ENCODE results near the gene SLIRP.
"Not testable (repeated sequence)": the region's sequence is repeated elsewhere in the genome, so short reads cannot be mapped to it uniquely, and the experiment has no call there.

The SLIRP gene

DNA sequence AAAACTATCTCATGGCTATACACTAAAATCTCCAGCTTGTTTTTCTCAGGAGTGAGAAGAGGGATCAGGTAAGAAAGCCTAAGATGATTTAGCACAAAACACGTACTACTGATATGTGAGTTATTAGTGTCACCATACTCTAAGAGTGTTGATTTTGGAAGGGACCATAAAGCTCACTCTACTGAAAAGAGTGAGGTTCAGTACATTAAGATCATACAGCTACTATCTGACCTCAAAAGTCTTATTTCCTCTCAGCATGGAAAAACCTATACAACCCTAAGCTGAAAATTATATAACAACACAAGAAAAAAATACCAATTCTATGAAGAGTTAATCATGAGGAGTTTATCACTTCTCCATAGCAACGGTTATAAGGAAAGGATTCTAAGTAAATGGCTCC is 33.5 kb downstream of the SLIRP start:
- no peak for DNase-seq (ENCODE audit: low read depth in 4 of 4, low spot score in 1 of 4)

DNA sequence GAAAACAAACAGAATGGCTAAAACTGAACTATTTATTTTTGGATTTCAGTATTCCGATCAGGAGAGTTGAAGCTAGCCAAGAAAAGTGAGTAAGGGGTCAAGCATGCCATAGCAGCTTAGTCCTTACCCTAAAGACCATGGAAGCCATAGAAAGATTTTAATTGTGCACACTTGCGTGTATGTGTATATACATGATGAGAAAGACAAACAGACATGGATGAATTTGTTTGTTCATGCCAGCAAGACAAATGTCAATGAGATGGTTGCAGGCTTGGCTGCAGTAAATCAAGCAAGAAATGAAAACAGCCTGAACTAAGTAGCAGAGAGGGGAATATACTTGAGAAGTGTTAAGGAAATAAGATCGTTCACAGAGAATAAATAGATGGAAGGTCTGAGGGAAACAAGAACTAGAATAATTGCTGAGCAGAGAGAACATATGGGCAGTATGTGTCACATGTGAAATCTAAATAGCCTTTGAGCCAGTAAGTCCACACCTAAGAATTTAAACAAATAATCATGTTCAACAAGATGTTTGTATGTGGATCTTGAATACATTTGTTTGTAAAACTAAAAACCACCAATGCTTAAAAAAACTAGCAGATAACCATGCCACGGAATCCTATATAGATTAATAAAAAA is 38.3 kb downstream of the SLIRP start:
- DNase-seq (ENCODE audit: low read depth in 4 of 4, low spot score in 1 of 4), result no peak

- not testable (repeated sequence) for DNase-seq (ENCODE audit: low read depth in 4 of 4, low spot score in 1 of 4)
Measured at GRCh38 chr14:77747425-77747824, 39.5 kb downstream of the SLIRP start.

DNA sequence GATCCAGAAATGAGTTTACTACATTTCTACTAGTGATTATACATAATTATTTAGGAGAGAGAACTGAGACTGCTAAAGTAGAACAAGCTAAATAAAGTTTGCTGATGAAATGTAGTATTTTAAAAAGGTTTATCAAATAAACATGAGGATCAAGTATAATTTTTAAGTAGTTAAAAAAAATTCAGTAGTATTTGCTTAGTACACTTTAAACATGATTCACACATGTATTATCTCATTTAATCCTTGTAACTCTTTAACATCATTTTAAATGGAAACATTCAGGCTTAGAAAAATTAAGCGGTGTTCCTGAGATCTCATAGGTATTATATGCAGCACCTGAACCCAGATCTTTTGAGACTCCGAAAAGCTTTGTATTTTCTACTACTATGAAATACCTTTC is 44.4 kb downstream of the SLIRP start:
- no peak for DNase-seq (ENCODE audit: low read depth in 4 of 4, low spot score in 1 of 4)

DNA sequence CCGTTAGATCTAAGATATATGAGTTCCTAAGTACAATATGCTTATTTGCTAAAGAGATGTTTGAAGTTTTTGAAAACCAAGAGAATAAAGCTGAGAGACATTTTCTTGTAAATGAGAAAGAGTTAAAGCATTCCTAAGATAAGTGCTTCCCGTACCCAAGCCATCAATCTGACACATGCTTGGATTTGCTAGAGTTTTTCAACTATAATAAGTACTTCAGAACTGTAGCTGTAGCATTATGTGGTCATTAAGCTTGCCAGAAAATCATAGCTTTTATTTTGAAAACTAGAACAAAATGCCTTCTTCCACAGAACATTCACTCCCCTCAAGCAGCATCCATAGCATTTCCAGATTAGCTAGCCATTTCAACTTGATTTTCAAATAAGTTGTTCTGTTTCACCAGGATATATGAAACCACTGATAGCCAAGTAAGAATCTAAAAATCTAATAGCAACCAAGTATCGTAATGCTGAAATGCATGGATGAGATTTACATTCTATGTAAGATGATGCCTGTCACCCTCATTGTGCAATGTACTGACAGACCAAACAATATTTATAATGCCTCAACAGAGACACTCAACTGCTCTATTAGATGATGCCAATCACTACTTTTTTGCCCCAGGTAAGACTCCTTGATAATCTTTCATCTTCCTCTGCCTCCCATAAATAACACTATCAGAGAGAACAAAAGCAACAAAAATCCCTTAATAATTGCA is 45.1 kb downstream of the SLIRP start:
- DNase-seq (ENCODE audit: low read depth in 4 of 4, low spot score in 1 of 4), result no peak

DNA sequence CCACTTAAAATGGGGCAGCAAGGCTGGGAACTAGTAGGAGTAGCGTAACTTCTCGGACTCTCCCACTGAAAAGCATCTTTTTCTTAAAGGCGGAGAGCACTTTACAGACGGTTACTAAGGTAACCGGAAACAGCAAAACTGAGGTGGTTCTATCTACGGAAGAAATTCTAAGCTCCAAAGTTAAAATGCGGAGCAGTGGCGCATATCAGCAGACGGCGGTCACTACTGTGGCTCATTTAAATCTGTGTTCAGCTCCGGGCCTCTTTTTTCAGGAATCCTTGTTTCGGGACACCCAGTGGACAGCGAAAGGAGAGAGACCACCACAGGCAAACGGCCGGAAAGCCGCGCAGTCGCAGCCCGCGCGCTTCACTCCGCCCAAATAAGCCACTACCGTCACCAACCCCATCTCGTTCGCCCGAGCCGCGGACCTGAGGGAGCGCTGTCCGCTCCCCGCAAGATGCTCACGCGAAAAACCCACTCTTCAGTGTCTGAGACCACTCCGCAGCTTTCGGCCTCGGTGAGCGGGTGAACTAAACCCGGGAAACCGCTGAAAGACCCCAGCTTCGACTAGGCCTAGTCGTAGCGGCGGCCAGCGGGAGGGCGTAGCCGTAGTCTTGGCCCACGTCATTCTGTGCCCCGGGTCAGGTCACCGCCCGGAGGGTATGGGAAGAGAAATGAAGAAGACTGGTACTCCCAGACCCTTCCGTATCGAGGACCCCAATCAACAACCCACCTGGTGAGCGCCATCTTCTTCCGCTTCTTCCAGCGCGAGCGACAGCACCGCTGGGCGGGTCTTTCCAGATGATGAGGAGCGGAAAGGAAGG is 52.7 kb downstream of the SLIRP start, which contains the start of gene SNW1:
Gene SNW1 (minus strand): TSS at position 776 of the 824 bp plus-strand sequence. CDS start 29 bp downstream, at position 747.
- DNase-seq (ENCODE audit: low read depth in 4 of 4, low spot score in 1 of 4), result peak; percentile 71 to 83 (median 77)

GRCh38 chr14:77761205-77761931 is 53.5 kb downstream of the SLIRP start:
- DNase-seq (ENCODE audit: low read depth in 4 of 4, low spot score in 1 of 4), result no peak

DNA sequence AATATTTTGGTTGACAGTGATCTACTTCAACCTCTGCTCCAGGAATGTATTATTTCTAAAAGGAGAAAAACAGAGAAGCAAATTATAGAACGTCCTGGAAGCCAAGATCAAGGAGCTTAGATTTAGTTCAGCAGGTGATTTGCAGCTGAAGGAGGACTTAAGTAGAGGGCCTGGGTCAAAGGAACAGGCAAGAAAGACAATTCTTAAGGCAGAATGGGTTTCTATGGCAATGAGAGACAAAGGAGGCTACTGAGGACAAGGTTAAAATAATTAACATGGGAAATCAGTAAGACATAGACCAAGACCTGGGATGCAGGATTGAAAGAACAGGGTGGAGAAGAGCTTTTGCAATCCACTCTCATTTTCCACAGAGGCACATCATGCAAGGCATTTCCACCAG is 55.4 kb downstream of the SLIRP start:
- DNase-seq (ENCODE audit: low read depth in 4 of 4, low spot score in 1 of 4), result no peak

DNA sequence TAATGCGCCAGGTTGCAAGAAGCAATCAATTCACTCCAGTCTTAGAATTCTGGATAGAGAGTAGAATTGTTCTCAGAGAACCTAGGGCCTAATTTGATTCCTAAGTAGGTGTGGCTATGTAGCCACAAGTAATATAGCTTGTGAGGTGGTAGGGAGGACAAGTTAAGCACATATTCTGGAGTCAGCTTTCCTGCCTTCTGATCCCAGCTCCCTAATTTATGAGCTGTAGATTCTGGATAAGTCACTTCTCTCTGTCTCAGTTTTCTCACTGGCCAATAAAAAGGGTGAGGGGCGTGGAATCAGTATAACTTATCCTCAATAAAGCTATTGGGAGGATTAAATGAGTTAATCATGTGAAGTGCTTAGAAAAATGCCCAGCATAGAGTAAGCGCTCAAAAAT is 56.1 kb downstream of the SLIRP start:
- DNase-seq (ENCODE audit: low read depth in 4 of 4, low spot score in 1 of 4), result no peak
